ENCODE measurements around the gene SUN1.

DNA sequence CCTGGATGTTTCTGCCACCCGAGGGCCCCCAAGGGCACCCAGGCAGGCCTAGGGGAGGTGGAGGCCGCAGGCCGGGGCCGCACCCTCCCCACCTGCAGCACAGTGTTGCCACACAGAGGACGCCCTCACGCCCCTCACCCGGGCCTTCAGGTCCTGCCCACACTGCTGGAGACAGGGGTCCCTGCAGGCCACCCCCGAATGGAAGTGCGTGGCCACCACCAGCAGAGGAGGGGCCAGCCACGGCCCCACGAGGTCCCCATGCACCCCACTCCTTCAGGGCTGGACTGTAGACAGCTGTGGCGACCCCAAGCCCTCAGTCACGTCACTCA lies 86.8 kb downstream of the SUN1 start:
- TF ChIP-seq POLR2A (IDR thresholded peaks at IDR 0.05; ENCODE audit: low read depth, low read length) (no peak), MYC (IDR thresholded peaks at IDR 0.05; ENCODE audit: low read depth, low read length) (no peak), EZH2 (IDR thresholded peaks at IDR 0.05; ENCODE audit: borderline replicate concordance, low read depth, low read length, severe bottlenecking) (no peak), CTCF (IDR thresholded peaks at IDR 0.05; ENCODE audit: extremely low read depth in 1 of 2, insufficient read depth in 1 of 2, low read depth in 1 of 2, low read length in 2 of 2) (no peak), FOS (IDR thresholded peaks at IDR 0.05; ENCODE audit: borderline replicate concordance, insufficient read depth, low read length) (no peak), POLR2AphosphoS5 (IDR thresholded peaks at IDR 0.05; ENCODE audit: insufficient read depth, low read depth, low read length) (no peak), MAX (IDR thresholded peaks at IDR 0.05; ENCODE audit: insufficient read depth, insufficient read length) (no peak)

Measured in endothelial cell of umbilical vein (primary cell).